ENCODE results near the gene CRAMP1. TPM values are rescaled to one million over a fixed set of nuclear protein-coding genes. Genes with fewer than 3 reads are reported as not detected.
A peak's percentile ranks its signal among the peaks of the same experiment; 100 is the strongest.

CRAMP1 gene
- total and polyA plus RNA-seq, 7 donors, result 3.3 to 13.1 (median 8.6) TPM

GRCh38 chr16:1651094-1651973, 39.2 kb downstream of the CRAMP1 start:
- ATAC-seq (peak; percentile 27 to 47 (median 32)), DNase-seq (no peak)
- Histone ChIP-seq H3K4me1 (no peaks in the 10 kb centered on the region), H3K9me3 (no peaks in the 10 kb centered on the region), H3K27me3 (ENCODE audit: insufficient read depth in 3 of 3, low read length in 2 of 3) (no peaks in the 10 kb centered on the region), H3K36me3 (ENCODE audit: insufficient read depth in 1 of 2, low read depth in 1 of 2) (peaks cover 10 to 58% of the 10 kb centered on the region in 2 donors), H3K4me3 (no peak overlapping the region), H3K27ac (no peak overlapping the region)
- WGBS, 3 donors, result 91 to 93% (median 92%) methylated on average over 12 of the region's 12 CpGs
- TF ChIP-seq CTCF (IDR thresholded peaks at IDR 0.05), result no peak
- intact Hi-C loops (cut with DNase I), result no loop called here

DNA sequence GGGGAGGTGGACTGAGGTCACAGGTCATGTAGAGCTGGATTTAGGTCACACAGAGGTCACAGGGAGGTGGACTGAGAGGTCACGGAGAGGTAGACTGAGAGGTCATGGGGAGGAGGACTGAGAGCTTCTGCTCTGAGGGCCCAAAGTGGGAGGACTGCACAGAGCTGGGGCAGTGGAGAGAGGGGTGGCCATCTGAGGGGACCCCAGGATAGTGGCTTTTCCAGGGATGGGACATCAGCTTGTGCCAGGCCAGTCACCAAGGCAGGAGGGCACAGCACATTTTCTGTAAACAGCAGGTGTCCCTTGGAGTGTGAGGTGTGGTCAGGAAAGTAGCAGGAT, 39.8 kb downstream of the CRAMP1 start:
- Histone ChIP-seq H3K27me3 (ENCODE audit: insufficient read depth in 3 of 3, low read length in 2 of 3) (no peaks in the 10 kb centered on the region), H3K4me3 (no peak overlapping the region), H3K4me1 (no peaks in the 10 kb centered on the region), H3K27ac (no peak overlapping the region), H3K36me3 (ENCODE audit: insufficient read depth in 1 of 2, low read depth in 1 of 2) (peaks cover 10 to 59% of the 10 kb centered on the region in 2 donors), H3K9me3 (no peaks in the 10 kb centered on the region)
- 80 to 100% (median 98%) methylated on average over 1 of the region's 1 CpG for WGBS, 3 donors
- peak in 2 of 4 donors; percentile 20 to 32 for ATAC-seq
- TF ChIP-seq CTCF (IDR thresholded peaks at IDR 0.05), result no peak
- DNase-seq, result no peak
- intact Hi-C loops (cut with DNase I), result no loop called here

DNA sequence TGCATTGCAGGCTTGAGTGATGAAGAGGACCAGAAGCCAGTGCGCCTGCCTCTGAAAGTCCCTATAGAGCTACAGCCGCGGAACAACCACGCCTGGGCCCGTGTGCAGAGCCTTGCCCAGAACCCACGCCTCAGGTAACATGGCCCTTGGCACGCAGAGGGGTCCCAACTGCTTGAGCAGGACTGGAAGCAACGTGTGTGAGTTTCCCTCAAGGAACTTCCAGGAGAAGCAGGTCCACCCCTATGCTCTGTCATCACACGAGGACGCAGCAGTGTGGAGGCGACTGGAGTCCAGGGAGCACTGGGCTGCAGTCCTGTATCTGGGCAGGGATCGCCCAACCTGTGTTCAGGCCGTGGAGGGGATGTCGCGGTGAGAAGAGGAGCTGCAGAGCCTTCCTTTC, 40.9 kb downstream of the CRAMP1 start:
- no peaks in the 10 kb centered on the region for H3K9me3 ChIP-seq
- intact Hi-C loops (cut with DNase I), result no loop called here
- H3K36me3 ChIP-seq (ENCODE audit: insufficient read depth in 1 of 2, low read depth in 1 of 2), result peaks cover 10 to 67% of the 10 kb centered on the region in 2 donors
- no peaks in the 10 kb centered on the region for H3K4me1 ChIP-seq
- H3K4me3 ChIP-seq, result no peak overlapping the region
- ATAC-seq (no peak), DNase-seq (no peak)
- 95 to 97% (median 96%) methylated on average over 15 of the region's 15 CpGs for WGBS, 3 donors
- H3K27ac ChIP-seq, result no peak overlapping the region
- no peaks in the 10 kb centered on the region for H3K27me3 ChIP-seq (ENCODE audit: insufficient read depth in 3 of 3, low read length in 2 of 3)
- TF ChIP-seq CTCF (IDR thresholded peaks at IDR 0.05), result no peak

DNA sequence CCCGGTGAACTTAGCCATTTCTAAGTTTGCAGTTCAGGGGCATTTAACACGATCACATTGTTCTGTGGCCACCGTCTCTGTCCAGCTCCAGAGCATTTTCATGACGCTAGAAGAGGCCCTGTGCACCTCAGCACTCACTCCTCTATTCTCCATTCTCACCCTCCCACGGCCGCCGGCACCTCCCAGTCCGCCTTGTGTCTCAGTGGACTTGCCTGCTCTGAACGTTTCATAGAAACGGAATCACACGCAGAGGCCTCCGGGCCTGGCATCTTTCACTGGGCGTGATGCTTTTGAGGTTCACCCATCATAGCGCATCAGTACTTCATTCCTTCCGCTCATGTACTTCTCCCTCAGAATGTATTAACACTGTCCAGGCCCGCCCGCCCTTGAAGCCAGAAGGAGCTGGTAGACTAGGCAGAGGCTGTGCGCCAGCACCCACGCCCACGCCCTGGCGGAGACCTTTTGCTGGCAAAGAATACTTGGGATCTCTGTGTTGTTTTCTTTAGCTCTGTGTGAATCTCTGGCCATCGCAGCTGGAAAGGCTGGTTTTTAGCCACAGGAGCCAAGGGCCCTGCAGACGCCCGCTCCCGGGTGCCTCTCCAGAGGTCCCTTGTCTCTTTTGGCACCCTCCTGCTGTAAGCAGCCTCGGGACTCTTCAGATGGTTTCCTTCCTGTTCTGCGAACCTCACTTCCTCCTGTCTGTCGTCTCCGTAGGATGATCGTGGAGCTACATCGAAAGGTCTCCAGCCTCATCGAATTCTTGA, 42.5 kb downstream of the CRAMP1 start:
- 74 to 88% (median 80%) methylated on average over 32 of the region's 32 CpGs for WGBS, 3 donors
- Histone ChIP-seq H3K4me1 (no peaks in the 10 kb centered on the region), H3K36me3 (ENCODE audit: insufficient read depth in 1 of 2, low read depth in 1 of 2) (peaks cover 10 to 82% of the 10 kb centered on the region in 2 donors), H3K27ac (no peak overlapping the region), H3K4me3 (no peak overlapping the region), H3K27me3 (ENCODE audit: insufficient read depth in 3 of 3, low read length in 2 of 3) (no peaks in the 10 kb centered on the region), H3K9me3 (no peaks in the 10 kb centered on the region)
- intact Hi-C loops (cut with DNase I), result no loop called here
- ATAC-seq (no peak), DNase-seq (no peak)
- no peak for TF ChIP-seq CTCF (IDR thresholded peaks at IDR 0.05)

Data from psoas muscle (tissue), 8 donors.